ENCODE results near the gene TMEM89. TPM values are rescaled to one million over a fixed set of nuclear protein-coding genes. Genes with fewer than 3 reads are reported as not detected.
A peak's percentile ranks its signal among the peaks of the same experiment; 100 is the strongest.

The TMEM89 gene
- total and polyA plus RNA-seq, 2 of the 13 experiments (the other 11 are each of a cell fraction or from before 2014, with no cell fraction given): 0.31 to 0.59 TPM

GRCh38 chr3:48633743-48634142 lies 12.2 kb upstream of the TMEM89 start (continued):
- TF ChIP-seq, protein P1, sequence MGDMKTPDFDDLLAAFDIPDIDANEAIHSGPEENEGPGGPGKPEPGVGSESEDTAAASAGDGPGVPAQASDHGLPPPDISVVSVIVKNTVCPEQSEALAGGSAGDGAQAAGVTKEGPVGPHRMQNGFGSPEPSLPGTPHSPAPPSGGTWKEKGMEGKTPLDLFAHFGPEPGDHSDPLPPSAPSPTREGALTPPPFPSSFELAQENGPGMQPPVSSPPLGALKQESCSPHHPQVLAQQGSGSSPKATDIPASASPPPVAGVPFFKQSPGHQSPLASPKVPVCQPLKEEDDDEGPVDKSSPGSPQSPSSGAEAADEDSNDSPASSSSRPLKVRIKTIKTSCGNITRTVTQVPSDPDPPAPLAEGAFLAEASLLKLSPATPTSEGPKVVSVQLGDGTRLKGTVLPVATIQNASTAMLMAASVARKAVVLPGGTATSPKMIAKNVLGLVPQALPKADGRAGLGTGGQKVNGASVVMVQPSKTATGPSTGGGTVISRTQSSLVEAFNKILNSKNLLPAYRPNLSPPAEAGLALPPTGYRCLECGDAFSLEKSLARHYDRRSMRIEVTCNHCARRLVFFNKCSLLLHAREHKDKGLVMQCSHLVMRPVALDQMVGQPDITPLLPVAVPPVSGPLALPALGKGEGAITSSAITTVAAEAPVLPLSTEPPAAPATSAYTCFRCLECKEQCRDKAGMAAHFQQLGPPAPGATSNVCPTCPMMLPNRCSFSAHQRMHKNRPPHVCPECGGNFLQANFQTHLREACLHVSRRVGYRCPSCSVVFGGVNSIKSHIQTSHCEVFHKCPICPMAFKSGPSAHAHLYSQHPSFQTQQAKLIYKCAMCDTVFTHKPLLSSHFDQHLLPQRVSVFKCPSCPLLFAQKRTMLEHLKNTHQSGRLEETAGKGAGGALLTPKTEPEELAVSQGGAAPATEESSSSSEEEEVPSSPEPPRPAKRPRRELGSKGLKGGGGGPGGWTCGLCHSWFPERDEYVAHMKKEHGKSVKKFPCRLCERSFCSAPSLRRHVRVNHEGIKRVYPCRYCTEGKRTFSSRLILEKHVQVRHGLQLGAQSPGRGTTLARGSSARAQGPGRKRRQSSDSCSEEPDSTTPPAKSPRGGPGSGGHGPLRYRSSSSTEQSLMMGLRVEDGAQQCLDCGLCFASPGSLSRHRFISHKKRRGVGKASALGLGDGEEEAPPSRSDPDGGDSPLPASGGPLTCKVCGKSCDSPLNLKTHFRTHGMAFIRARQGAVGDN (CRISPR knock-in tag; IDR thresholded peaks at IDR 0.05): peak; percentile 51
- TF ChIP-seq ZNF513 (CRISPR knock-in tag; conservative IDR thresholded peaks at IDR 0.05) (no peak), JUN (CRISPR knock-in tag; IDR thresholded peaks at IDR 0.05) (no peak), HNF4A (CRISPR knock-in tag; IDR thresholded peaks at IDR 0.05) (peak; percentile 53), SMYD3 (CRISPR knock-in tag; IDR thresholded peaks at IDR 0.05) (no peak), ZBED4 (CRISPR knock-in tag; IDR thresholded peaks at IDR 0.05; ENCODE audit: borderline replicate concordance) (no peak), MTA1 (CRISPR knock-in tag; IDR thresholded peaks at IDR 0.05; ENCODE audit: borderline replicate concordance) (0 out of 2 replicates have a peak, but pooled peaks have one; percentile 30), EHMT2 (IDR thresholded peaks at IDR 0.05; ENCODE audit: borderline replicate concordance, low read depth, low read length) (no peak), ZNF674 (CRISPR knock-in tag; IDR thresholded peaks at IDR 0.05; ENCODE audit: low read depth) (no peak)
